HepG2 (cell line): Measurements from ENCODE around the gene CMTM1. TPM values are rescaled to one million over a fixed set of nuclear protein-coding genes. Genes with fewer than 3 reads are reported as not detected.
A peak's percentile ranks its signal among the peaks of the same experiment; 100 is the strongest.

Experiments used
- AGO2 ChIP-seq: fragments of 200-400 bp; formaldehyde crosslinking; optimal IDR thresholded peaks from 2 replicates; pipeline ENCODE3; 2017; ENCODE audit warnings: mild to moderate bottlenecking, low read depth, low read length, moderate library complexity
- CREB1 ChIP-seq, 2 experiments: fragments of 450-650 bp in 1 of 2; IDR thresholded peaks; 2 replicates each; pipeline ENCODE4 v1.6.1; 2016 to 2017; ENCODE audit warnings: control low read depth in 1 of 2, mild to moderate bottlenecking in 1 of 2, missing compliant biosample characterization in 1 of 2, missing genetic modification characterization in 1 of 2
- CREM ChIP-seq, 2 experiments: sonication (generic) in 1 of 2; formaldehyde crosslinking in 1 of 2; IDR thresholded peaks; 2 replicates each; pipeline versions ENCODE4 v1.4.0 to v1.6.1; 2016 to 2020; ENCODE audit warnings: antibody characterized with exemption in 1 of 2, mild to moderate bottlenecking in 1 of 2, missing genetic modification reagents in 1 of 2
- EHMT2 ChIP-seq: fragments of 200-600 bp; sonication (generic); IDR thresholded peaks from 2 replicates; pipeline ENCODE4 v1.7.0; 2017; ENCODE audit warnings: antibody characterized with exemption, low read depth, low read length, borderline replicate concordance
- FOXK1 ChIP-seq: sonication (generic); formaldehyde crosslinking; IDR thresholded peaks from 2 replicates; pipeline ENCODE4 v1.4.0; 2020; ENCODE audit warnings: low read depth, missing genetic modification reagents, borderline replicate concordance
- HDAC1 ChIP-seq: sonication (generic); formaldehyde crosslinking; IDR thresholded peaks from 2 replicates; pipeline ENCODE4 v1.5.1; 2020; ENCODE audit warnings: mild to moderate bottlenecking, missing genetic modification reagents
- HDAC6 ChIP-seq: fragments of 200-600 bp; sonication (generic); IDR thresholded peaks from 2 replicates; pipeline ENCODE4 v1.7.0; 2017; ENCODE audit warnings: mild to moderate bottlenecking, antibody characterized with exemption, low read length, low read depth
- IRX3 ChIP-seq: sonication (generic); formaldehyde crosslinking; IDR thresholded peaks from 2 replicates; pipeline ENCODE4 v1.8.1; 2023; ENCODE audit warnings: mild to moderate bottlenecking, low read depth, missing genetic modification reagents, borderline replicate concordance
- KAT2B ChIP-seq: fragments of 150-350 bp; IDR thresholded peaks from 2 replicates; pipeline ENCODE4 v1.6.1; 2014; ENCODE audit warnings: low read depth, low read length, borderline replicate concordance
- MATR3 ChIP-seq: sonication (generic); formaldehyde crosslinking; IDR thresholded peaks from 2 replicates; pipeline ENCODE4 v1.4.0; 2020; ENCODE audit warnings: missing genetic modification reagents
- MTF2 ChIP-seq: sonication (generic); formaldehyde crosslinking; IDR thresholded peaks from 2 replicates; pipeline ENCODE4 v1.5.0; 2020; ENCODE audit warnings: missing genetic modification reagents, borderline replicate concordance
- SMARCE1 ChIP-seq: fragments of 450-650 bp; IDR thresholded peaks from 2 replicates; pipeline ENCODE4 v1.6.1; 2017; ENCODE audit warnings: borderline replicate concordance
- SP1 ChIP-seq, 2 experiments: fragments of 450-650 bp in 1 of 2; sonication (generic) in 1 of 2; formaldehyde crosslinking in 1 of 2; IDR thresholded peaks; 2 replicates each; pipeline versions ENCODE4 v1.4.0 to v1.6.1; 2016 to 2020; ENCODE audit warnings: missing genetic modification reagents in 1 of 2
- SRSF9 ChIP-seq: fragments of 200-400 bp; formaldehyde crosslinking; IDR thresholded peaks from 2 replicates; pipeline ENCODE4 v1.6.1; 2018; ENCODE audit warnings: borderline replicate concordance, mild to moderate bottlenecking, low read depth, low read length; ENCODE audit not compliant: insufficient read depth, poor library complexity, severe bottlenecking
- TCF7L2 ChIP-seq: IDR thresholded peaks from 2 replicates; pipeline ENCODE4 v1.6.1; 2011; ENCODE audit warnings: mild to moderate bottlenecking, low read depth, low read length, moderate library complexity
- ZEB1 ChIP-seq: IDR thresholded peaks from 2 replicates; pipeline ENCODE4 v1.6.1; 2012; ENCODE audit warnings: mild to moderate bottlenecking, low read depth, inconsistent platforms; ENCODE audit not compliant: insufficient replicate concordance
- ZNF143 ChIP-seq: sonication (generic); formaldehyde crosslinking; IDR thresholded peaks from 2 replicates; pipeline ENCODE4 v1.4.0; 2020; ENCODE audit warnings: missing genetic modification reagents
- ZNF331 ChIP-seq: sonication (generic); formaldehyde crosslinking; IDR thresholded peaks from 2 replicates; pipeline ENCODE4 v1.4.0; 2020; ENCODE audit warnings: missing genetic modification reagents
- ZNF605 ChIP-seq: sonication (generic); formaldehyde crosslinking; IDR thresholded peaks from 2 replicates; pipeline ENCODE4 v1.8.0; 2022; ENCODE audit warnings: mild to moderate bottlenecking, missing genetic modification reagents
- ZNF615 ChIP-seq: sonication (generic); formaldehyde crosslinking; IDR thresholded peaks from 2 replicates; pipeline ENCODE4 v1.5.0; 2020; ENCODE audit warnings: mild to moderate bottlenecking, missing genetic modification reagents, borderline replicate concordance
- ZNF674 ChIP-seq: sonication (generic); formaldehyde crosslinking; IDR thresholded peaks from 2 replicates; pipeline ENCODE4 v1.5.0; 2020; ENCODE audit warnings: low read depth, mild to moderate bottlenecking, missing genetic modification reagents
- ZNF790 ChIP-seq: sonication (generic); formaldehyde crosslinking; IDR thresholded peaks from 2 replicates; pipeline ENCODE4 v1.8.0; 2022; ENCODE audit warnings: missing genetic modification reagents, mild to moderate bottlenecking, borderline replicate concordance
- polyA plus RNA-seq, 8 experiments: library from polyadenylated mRNA; depleted of rRNA in 3 of 8; stranded (reverse) in 7 of 8; unstranded in 1 of 8; fragments of >200 nt; fragmentation: Illumina TruSeq in 4 of 8; extraction: Trizol in 4 of 8; gene quantifications; 2 replicates each; pipeline versions ENCODE4 v1.2.1 to v1.2.3, GENCODE V29; 2011 to 2016; ENCODE audit warnings: low read depth in 4 of 8, missing spikeins in 1 of 8, mixed read lengths in 1 of 8; ENCODE audit not compliant: insufficient read depth in 1 of 8
- total RNA-seq, 5 experiments: library from RNA; depleted of rRNA; stranded (reverse); fragments of >200 nt; fragmentation: Illumina TruSeq; extraction: Trizol; gene quantifications; 2 replicates each; pipeline ENCODE4 v1.2.3, GENCODE V29; 2016; ENCODE audit warnings: low read depth in 1 of 5
- TF ChIP-seq, protein P1 (sequence below): IDR thresholded peaks from 2 replicates; pipeline ENCODE4 v1.6.1; 2016; ENCODE audit warnings: mild to moderate bottlenecking
- TF ChIP-seq, protein P2 (sequence below): sonication (generic); formaldehyde crosslinking; IDR thresholded peaks from 2 replicates; pipeline ENCODE4 v1.5.0; 2020; ENCODE audit warnings: missing genetic modification reagents
- TF ChIP-seq, protein P3 (sequence below): sonication (generic); formaldehyde crosslinking; IDR thresholded peaks from 2 replicates; pipeline ENCODE4 v1.8.0; 2022; ENCODE audit warnings: mild to moderate bottlenecking, missing genetic modification reagents

The CMTM1 gene
- total and polyA plus RNA-seq, 2 of the 13 experiments (the other 11 are each of a cell fraction or from before 2014, with no cell fraction given), result 1.7 to 2.9 TPM

DNA sequence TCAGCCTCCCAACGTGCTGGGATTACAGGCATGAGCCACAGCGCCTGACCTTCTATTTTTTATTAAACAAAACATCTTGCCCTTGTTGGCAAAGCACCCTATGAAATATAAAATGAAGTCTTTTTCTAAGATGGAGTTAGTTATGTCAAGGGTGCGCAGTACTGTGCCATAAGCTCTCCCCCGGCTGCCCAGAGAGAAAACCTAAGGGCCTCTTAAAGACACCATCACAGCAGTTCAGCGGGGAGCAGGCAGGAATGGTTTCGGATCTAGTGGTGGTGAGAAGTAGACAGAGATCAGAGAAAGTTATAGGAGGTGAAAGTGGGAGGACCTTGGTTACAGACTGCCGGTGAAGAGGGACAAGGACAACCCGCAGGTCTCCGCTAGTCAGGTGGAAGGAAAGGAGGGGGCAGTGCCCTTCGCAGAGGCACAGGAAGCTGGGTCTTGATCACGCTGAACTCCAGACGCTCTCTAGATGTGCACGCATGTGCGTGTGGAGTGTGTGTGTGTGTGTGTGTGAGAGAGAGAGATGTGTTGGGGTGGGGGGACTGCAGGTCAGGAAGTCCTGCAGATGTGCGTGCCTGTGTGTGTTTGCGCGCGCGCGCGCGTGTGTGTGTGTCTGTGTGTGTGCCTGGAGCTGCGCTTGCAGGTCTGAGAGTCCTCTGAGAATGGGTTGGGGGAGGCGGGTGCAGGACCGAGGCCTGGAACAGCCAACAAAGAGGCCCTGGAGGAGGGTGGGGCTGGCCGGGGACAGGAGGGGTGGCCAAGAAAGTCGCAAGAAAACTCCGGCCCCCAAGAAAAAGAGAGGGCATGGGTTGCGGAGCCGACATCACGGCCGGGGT lies 37.5 kb downstream of the CMTM1 start (continued):
- TF ChIP-seq, protein P1, sequence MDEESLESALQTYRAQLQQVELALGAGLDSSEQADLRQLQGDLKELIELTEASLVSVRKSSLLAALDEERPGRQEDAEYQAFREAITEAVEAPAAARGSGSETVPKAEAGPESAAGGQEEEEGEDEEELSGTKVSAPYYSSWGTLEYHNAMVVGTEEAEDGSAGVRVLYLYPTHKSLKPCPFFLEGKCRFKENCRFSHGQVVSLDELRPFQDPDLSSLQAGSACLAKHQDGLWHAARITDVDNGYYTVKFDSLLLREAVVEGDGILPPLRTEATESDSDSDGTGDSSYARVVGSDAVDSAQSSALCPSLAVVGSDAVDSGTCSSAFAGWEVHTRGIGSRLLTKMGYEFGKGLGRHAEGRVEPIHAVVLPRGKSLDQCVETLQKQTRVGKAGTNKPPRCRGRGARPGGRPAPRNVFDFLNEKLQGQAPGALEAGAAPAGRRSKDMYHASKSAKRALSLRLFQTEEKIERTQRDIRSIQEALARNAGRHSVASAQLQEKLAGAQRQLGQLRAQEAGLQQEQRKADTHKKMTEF, result no peak; the same call in 1 of the 2 replicates
- no peak for TF ChIP-seq ZNF615 (CRISPR knock-in tag)
- no peak for TF ChIP-seq SRSF9
- no peak for TF ChIP-seq MATR3 (CRISPR knock-in tag)
- no peak for TF ChIP-seq EHMT2
- TF ChIP-seq, protein P2, sequence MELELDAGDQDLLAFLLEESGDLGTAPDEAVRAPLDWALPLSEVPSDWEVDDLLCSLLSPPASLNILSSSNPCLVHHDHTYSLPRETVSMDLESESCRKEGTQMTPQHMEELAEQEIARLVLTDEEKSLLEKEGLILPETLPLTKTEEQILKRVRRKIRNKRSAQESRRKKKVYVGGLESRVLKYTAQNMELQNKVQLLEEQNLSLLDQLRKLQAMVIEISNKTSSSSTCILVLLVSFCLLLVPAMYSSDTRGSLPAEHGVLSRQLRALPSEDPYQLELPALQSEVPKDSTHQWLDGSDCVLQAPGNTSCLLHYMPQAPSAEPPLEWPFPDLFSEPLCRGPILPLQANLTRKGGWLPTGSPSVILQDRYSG (CRISPR knock-in tag), result no peak
- TF ChIP-seq AGO2, result peak; percentile 63
- no peak for TF ChIP-seq FOXK1 (CRISPR knock-in tag)
- no peak for TF ChIP-seq MTF2
- TF ChIP-seq TCF7L2, result no peak
- no peak for TF ChIP-seq SP1 (IDR thresholded peaks at IDR 0.05)
- no peak for TF ChIP-seq SP1 (CRISPR knock-in tag; IDR thresholded peaks at IDR 0.05)
- TF ChIP-seq HDAC6, result no peak
- no peak for TF ChIP-seq ZNF674 (CRISPR knock-in tag)
- no peak for TF ChIP-seq SMARCE1
- TF ChIP-seq IRX3 (CRISPR knock-in tag), result no peak
- no peak for TF ChIP-seq KAT2B
- TF ChIP-seq ZNF143 (CRISPR knock-in tag), result no peak
- no peak for TF ChIP-seq CREM (IDR thresholded peaks at IDR 0.05)
- no peak for TF ChIP-seq CREM (CRISPR knock-in tag; IDR thresholded peaks at IDR 0.05)
- peak; percentile 83 for TF ChIP-seq HDAC1 (CRISPR knock-in tag)
- no peak for TF ChIP-seq ZEB1
- no peak for TF ChIP-seq ZNF790 (CRISPR knock-in tag)
- TF ChIP-seq, protein P3, sequence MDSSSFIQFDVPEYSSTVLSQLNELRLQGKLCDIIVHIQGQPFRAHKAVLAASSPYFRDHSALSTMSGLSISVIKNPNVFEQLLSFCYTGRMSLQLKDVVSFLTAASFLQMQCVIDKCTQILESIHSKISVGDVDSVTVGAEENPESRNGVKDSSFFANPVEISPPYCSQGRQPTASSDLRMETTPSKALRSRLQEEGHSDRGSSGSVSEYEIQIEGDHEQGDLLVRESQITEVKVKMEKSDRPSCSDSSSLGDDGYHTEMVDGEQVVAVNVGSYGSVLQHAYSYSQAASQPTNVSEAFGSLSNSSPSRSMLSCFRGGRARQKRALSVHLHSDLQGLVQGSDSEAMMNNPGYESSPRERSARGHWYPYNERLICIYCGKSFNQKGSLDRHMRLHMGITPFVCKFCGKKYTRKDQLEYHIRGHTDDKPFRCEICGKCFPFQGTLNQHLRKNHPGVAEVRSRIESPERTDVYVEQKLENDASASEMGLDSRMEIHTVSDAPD (CRISPR knock-in tag), result no peak
- no peak for TF ChIP-seq CREB1 (IDR thresholded peaks at IDR 0.05)
- no peak for TF ChIP-seq CREB1 (CRISPR knock-in tag; IDR thresholded peaks at IDR 0.05)
- TF ChIP-seq ZNF331 (CRISPR knock-in tag), result no peak
- TF ChIP-seq ZNF605 (CRISPR knock-in tag), result no peak
